SK-N-SH (cell line): ENCODE results near the gene SEC16A. TPM values are rescaled to one million over a fixed set of nuclear protein-coding genes. Genes with fewer than 3 reads are reported as not detected.

Experiments
- CTCF ChIA-PET: fragments of 300-600, 350-600 bp; formaldehyde crosslinking; extraction: SDS; loops from one replicate; lab custom pipeline; 2021; lab: Yijun Ruan, JAX
- POLR2A ChIA-PET: fragments of 350-600 bp; sonication (Branson Sonifier 250); formaldehyde crosslinking; extraction: SDS; loops from one replicate; lab custom pipeline; 2020; ENCODE audit warnings: antibody characterized with exemption, inconsistent platforms; lab: Yijun Ruan, JAX
- DNase-seq: peaks from one replicate; pipeline ENCODE4 v3.0.0; 2012
- H2AFZ ChIP-seq: fragments of 200-600 bp; sonication (generic); 2 replicates; pipeline ENCODE4 v1.8.1; 2016; ENCODE audit warnings: antibody characterized with exemption, mild to moderate bottlenecking, low read depth
- H3F3A ChIP-seq: fragments of 200-600 bp; sonication (generic); replicated peaks from 2 replicates; pipeline ENCODE3; 2016; ENCODE audit warnings: antibody characterized with exemption, mild to moderate bottlenecking; ENCODE audit not compliant: insufficient read depth
- H3K27ac ChIP-seq, 2 experiments: fragments of 200-500 bp in 1 of 2; fragments of 200-600 bp in 1 of 2; sonication (Bioruptor generic) in 1 of 2; sonication (generic), shearing (Covaris generic) in 1 of 2; 2 replicates each; pipeline versions ENCODE4 v1.5.1 to v1.6.1; 2014 to 2016; ENCODE audit warnings: low read depth in 2 of 2, inconsistent platforms in 1 of 2, low read length in 1 of 2, mild to moderate bottlenecking in 1 of 2, mixed read lengths in 1 of 2
- H3K27me3 ChIP-seq: fragments of 200-600 bp; sonication (generic), shearing (Covaris generic); 2 replicates; pipeline ENCODE4 v1.6.1; 2016; ENCODE audit warnings: mixed run types; ENCODE audit not compliant: insufficient read depth
- H3K36me3 ChIP-seq, 2 experiments: fragments of 200-500 bp in 1 of 2; fragments of 200-600 bp in 1 of 2; sonication (Bioruptor generic) in 1 of 2; sonication (generic) in 1 of 2; replicated peaks in 1 of 2; 2 replicates each; pipeline versions ENCODE3 to v1.5.1; 2014 to 2016; ENCODE audit warnings: low read length in 1 of 2, mild to moderate bottlenecking in 1 of 2; ENCODE audit not compliant: insufficient read depth in 2 of 2, control insufficient read depth in 1 of 2
- H3K4me1 ChIP-seq, 2 experiments: fragments of 200-500 bp in 1 of 2; fragments of 200-600 bp in 1 of 2; sonication (Bioruptor generic) in 1 of 2; sonication (generic), shearing (Covaris generic) in 1 of 2; 2 replicates each; pipeline versions ENCODE4 v1.5.1 to v1.6.1; 2014 to 2016; ENCODE audit warnings: low read depth in 1 of 2, low read length in 1 of 2, mixed run types in 1 of 2; ENCODE audit not compliant: insufficient read depth in 2 of 2, control insufficient read depth in 1 of 2
- H3K4me2 ChIP-seq: fragments of 200-600 bp; sonication (generic), shearing (Covaris generic); 2 replicates; pipeline ENCODE4 v1.6.1; 2017; ENCODE audit warnings: mixed run types
- H3K4me3 ChIP-seq, 2 experiments: fragments of 200-500 bp in 1 of 2; fragments of 200-600 bp in 1 of 2; sonication (Bioruptor generic) in 1 of 2; sonication (generic), shearing (Covaris generic) in 1 of 2; 2 replicates each; pipeline versions ENCODE4 v1.5.1 to v1.8.1; 2014 to 2016; ENCODE audit warnings: low read depth in 2 of 2, inconsistent platforms in 1 of 2, low read length in 1 of 2, mild to moderate bottlenecking in 1 of 2, mixed read lengths in 1 of 2, moderate library complexity in 1 of 2
- H3K79me2 ChIP-seq: fragments of 200-600 bp; sonication (generic); 2 replicates; pipeline ENCODE4 v1.8.1; 2017; ENCODE audit warnings: mild to moderate bottlenecking; ENCODE audit not compliant: insufficient read depth
- H3K9ac ChIP-seq: fragments of 200-600 bp; sonication (generic); 2 replicates; pipeline ENCODE4 v1.6.1; 2017; ENCODE audit warnings: mixed run types
- H3K9me2 ChIP-seq: fragments of 200-600 bp; sonication (generic); 2 replicates; pipeline ENCODE4 v1.6.1; 2017; ENCODE audit warnings: mixed run types
- H3K9me3 ChIP-seq: fragments of 200-600 bp; sonication (generic); 2 replicates; pipeline ENCODE4 v1.6.1; 2017; ENCODE audit warnings: mixed run types, mild to moderate bottlenecking, moderate library complexity
- H4K20me1 ChIP-seq: fragments of 200-600 bp; sonication (generic); 2 replicates; pipeline ENCODE4 v1.6.1; 2017; ENCODE audit warnings: mild to moderate bottlenecking, mixed run types; ENCODE audit not compliant: insufficient read depth
- EZH2phosphoT487 ChIP-seq: fragments of 200-600 bp; sonication (generic); IDR thresholded peaks from 2 replicates; pipeline ENCODE4 v1.6.1; 2017; ENCODE audit warnings: low read depth, mixed run types, mild to moderate bottlenecking, antibody characterized with exemption, moderate library complexity, borderline replicate concordance
- FOSL2 ChIP-seq: IDR thresholded peaks from 2 replicates; pipeline ENCODE4 v1.4.0; 2012; ENCODE audit warnings: low read depth, mild to moderate bottlenecking, moderate library complexity, borderline replicate concordance
- GABPA ChIP-seq: IDR thresholded peaks from 2 replicates; pipeline ENCODE4 v1.4.0; 2012; ENCODE audit warnings: low read depth, mild to moderate bottlenecking
- GATA2 ChIP-seq: sonication (generic); formaldehyde crosslinking; IDR thresholded peaks from 2 replicates; pipeline ENCODE4 v1.5.0; 2020; ENCODE audit warnings: mild to moderate bottlenecking, missing genetic modification reagents
- NFIC ChIP-seq: IDR thresholded peaks from 2 replicates; pipeline ENCODE4 v1.4.0; 2012; ENCODE audit warnings: borderline replicate concordance
- RAD21 ChIP-seq: IDR thresholded peaks from 2 replicates; pipeline ENCODE4 v1.6.1; 2012; ENCODE audit warnings: mild to moderate bottlenecking, low read length
- SMC3 ChIP-seq: IDR thresholded peaks from 2 replicates; pipeline ENCODE4 v1.6.1; 2012; ENCODE audit warnings: low read depth, low read length, improper control_type of control experiment
- TCF12 ChIP-seq: IDR thresholded peaks from 2 replicates; pipeline ENCODE4 v1.4.0; 2012
- WGBS: methylation state at CpG from one replicate; pipeline ENCODE4 v1.1.6; 2017; ENCODE audit warnings: low lambda C conversion rate; 5-methylcytosine and 5-hydroxymethylcytosine counted together
- polyA plus RNA-seq, 3 experiments: library from polyadenylated mRNA; depleted of rRNA; stranded (reverse); fragments of >200 nt; gene quantifications; 2 replicates each; pipeline ENCODE4 v1.2.3, GENCODE V29; 2012
- TF ChIP-seq, protein P1 (sequence below): IDR thresholded peaks from 2 replicates; pipeline ENCODE4 v1.4.0; 2012; ENCODE audit warnings: low read depth, borderline replicate concordance
- TF ChIP-seq, protein P2 (sequence below): IDR thresholded peaks from 2 replicates; pipeline ENCODE4; 2012
- TF ChIP-seq, protein P3 (sequence below): fragments of 200-600 bp; sonication (generic); IDR thresholded peaks from 2 replicates; pipeline ENCODE4 v1.6.1; 2017; ENCODE audit warnings: antibody characterized with exemption, mild to moderate bottlenecking, moderate library complexity

The SEC16A gene
- polyA plus RNA-seq, 1 of the 3 experiments (the other 2 are of a cell fraction): 25.9 TPM

DNA sequence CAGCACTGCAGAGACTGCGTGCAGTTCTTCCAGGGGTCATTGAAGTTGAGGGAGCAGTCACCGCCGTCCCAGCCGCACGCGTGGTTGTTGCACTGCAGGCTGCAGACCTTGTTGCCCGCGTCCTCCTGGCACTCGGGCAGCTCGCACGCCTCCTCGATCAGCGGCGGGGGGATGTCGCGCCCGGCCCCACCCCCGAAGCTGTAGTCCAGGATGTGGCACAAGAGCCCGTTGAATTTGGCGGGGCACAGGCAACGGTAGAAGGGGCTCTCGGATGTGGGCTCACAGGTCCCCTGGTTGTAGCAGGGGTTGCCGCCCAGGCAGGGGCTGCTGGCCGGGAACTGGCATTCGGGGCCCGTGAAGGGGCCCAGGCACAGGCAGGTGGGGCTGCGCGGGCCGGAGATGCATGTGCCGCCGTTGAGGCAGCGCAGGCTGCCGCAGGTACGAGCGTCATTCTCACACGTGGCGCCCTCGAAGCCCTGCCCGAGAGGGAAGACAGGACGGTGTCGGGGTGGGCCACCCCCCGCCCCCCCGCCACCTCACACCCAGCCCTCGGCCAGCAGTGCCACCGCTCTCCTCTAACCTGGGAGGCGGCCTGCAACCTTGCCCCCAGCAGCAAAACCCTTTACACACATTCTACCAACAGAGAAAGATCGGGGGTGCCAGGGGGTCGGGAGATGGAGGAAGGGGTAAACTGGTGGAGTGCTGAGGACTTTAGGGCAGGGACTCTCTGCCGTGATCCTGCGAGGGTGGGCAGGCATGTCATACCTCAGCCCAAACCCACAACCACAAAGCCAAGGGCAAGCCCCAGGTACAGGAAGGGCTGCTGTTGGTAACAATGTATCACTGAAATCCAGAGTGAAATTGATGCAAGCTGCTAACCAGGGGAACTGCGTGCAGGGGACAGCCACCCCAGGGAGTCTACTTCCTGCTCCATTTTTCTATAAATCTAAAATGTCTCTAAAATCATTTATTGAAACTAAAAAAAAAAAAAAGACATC, 22.9 kb upstream of the SEC16A start:
- no peaks in the 10 kb centered on the region for H3K9me2 ChIP-seq
- no peaks in the 10 kb centered on the region for H3F3A ChIP-seq
- H3K4me3 ChIP-seq: no peak overlapping the region
- no peaks in the 10 kb centered on the region for H3K79me2 ChIP-seq
- H3K27me3 ChIP-seq: no peaks in the 10 kb centered on the region
- peaks cover 3 to 65% of the 10 kb centered on the region in 2 experiments for H3K36me3 ChIP-seq
- no peaks in the 10 kb centered on the region for H3K4me1 ChIP-seq
- H4K20me1 ChIP-seq: no peaks in the 10 kb centered on the region
- DNase-seq: no peak
- no peak overlapping the region for H2AFZ ChIP-seq
- ChIA-PET POLR2A (no interaction called here), CTCF (no interaction called here)
- no peaks in the 10 kb centered on the region for H3K9me3 ChIP-seq
- no peak overlapping the region for H3K4me2 ChIP-seq
- TF ChIP-seq FOSL2 (no peak), TCF12 (no peak), SMC3 (no peak), RAD21 (no peak), NFIC (no peak), EZH2phosphoT487 (no peak), GATA2 (no peak), GABPA (no peak)
- TF ChIP-seq, protein P1, sequence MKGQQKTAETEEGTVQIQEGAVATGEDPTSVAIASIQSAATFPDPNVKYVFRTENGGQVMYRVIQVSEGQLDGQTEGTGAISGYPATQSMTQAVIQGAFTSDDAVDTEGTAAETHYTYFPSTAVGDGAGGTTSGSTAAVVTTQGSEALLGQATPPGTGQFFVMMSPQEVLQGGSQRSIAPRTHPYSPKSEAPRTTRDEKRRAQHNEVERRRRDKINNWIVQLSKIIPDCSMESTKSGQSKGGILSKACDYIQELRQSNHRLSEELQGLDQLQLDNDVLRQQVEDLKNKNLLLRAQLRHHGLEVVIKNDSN: no peak
- TF ChIP-seq, protein P2, sequence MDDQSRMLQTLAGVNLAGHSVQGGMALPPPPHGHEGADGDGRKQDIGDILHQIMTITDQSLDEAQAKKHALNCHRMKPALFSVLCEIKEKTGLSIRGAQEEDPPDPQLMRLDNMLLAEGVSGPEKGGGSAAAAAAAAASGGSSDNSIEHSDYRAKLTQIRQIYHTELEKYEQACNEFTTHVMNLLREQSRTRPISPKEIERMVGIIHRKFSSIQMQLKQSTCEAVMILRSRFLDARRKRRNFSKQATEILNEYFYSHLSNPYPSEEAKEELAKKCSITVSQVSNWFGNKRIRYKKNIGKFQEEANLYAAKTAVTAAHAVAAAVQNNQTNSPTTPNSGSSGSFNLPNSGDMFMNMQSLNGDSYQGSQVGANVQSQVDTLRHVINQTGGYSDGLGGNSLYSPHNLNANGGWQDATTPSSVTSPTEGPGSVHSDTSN: no peak
- TF ChIP-seq, protein P3, sequence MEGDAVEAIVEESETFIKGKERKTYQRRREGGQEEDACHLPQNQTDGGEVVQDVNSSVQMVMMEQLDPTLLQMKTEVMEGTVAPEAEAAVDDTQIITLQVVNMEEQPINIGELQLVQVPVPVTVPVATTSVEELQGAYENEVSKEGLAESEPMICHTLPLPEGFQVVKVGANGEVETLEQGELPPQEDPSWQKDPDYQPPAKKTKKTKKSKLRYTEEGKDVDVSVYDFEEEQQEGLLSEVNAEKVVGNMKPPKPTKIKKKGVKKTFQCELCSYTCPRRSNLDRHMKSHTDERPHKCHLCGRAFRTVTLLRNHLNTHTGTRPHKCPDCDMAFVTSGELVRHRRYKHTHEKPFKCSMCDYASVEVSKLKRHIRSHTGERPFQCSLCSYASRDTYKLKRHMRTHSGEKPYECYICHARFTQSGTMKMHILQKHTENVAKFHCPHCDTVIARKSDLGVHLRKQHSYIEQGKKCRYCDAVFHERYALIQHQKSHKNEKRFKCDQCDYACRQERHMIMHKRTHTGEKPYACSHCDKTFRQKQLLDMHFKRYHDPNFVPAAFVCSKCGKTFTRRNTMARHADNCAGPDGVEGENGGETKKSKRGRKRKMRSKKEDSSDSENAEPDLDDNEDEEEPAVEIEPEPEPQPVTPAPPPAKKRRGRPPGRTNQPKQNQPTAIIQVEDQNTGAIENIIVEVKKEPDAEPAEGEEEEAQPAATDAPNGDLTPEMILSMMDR: no peak
- no peak overlapping the region for H3K9ac ChIP-seq
- H3K27ac ChIP-seq: no peak overlapping the region
- WGBS: 96% methylated on average over 34 of the region's 51 CpGs
